Smooth muscle cell of trachea (primary cell): ENCODE measurements around the gene TMA16. TPM values are rescaled to one million over a fixed set of nuclear protein-coding genes. Genes with fewer than 3 reads are reported as not detected.

Experiments
- total RNA-seq: library from RNA; depleted of rRNA; stranded (reverse); fragments of >200 nt; gene quantifications from 2 replicates; pipeline ENCODE4 v1.2.1, GENCODE V29; 2014

Gene TMA16
- 11.7 and 28.2 TPM in 2 replicates for total RNA-seq

DNA sequence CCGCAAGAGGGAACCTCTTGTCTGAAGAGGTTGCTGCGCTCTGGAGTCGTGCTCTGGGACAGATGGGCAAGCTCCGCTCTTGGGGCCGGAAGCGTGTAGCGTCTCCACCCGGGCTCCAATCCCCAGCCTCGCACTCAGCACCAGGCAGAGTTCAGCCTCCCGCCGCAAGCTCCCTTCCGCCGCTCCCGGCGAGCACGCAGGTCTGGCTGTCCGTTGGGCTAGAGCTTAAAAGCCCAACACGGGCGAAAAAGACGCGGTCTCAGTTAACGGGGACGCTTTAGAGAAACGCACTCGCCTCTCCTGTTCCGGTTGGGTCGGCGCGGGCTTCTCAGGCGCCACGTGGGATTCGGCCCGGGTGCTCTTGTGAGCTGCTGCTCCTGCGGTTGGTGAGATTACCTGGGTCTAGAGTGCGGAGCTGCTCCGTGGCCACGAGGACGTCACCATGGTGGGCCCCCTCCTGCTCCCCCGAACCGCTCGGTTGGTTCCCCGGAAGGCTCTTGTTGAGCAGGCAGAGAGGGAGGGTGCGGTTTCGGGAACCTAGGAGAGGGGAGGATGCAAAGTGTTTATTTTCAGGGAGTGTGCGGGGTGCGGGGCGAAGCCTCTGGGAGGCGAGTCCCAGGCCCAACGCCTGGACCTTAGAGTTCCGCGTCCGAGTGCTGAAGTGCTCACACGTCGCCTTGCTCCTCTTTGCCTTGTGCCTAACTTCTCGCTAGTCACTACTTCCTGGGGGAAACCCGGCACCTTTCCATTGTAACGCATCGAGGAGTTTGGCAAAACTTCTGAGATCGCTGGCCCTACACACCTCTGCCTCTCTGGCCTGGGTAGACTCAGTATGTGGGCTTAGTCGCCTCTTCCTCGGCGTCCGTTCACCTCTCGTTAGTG, at the start of gene TMA16:
TSS of gene TMA16 (plus strand) at position 331 of the 882 bp plus-strand sequence. CDS start at position 443, 112 bp downstream.

DNA sequence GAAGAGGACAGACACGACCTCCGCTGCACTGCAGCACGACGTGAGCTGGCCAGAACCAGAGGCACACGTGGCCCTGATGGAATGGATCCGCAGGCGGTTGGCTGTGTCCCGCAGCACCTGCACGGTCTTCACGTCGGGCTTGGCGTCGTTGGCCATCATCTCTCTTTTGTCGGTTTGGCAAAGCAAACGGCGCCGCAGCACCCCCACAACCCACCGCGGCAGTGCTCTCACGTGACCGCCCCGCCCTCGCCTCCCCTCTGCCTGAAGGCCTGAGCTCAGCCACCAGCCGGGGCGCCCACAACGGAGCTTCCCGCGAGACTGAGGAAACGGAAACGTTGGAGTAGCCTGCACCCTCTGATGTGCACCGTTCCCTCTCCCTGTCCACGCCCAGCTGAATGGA, 20.9 kb upstream of the TMA16 start, which contains the start of gene TKTL2:
TSS of gene TKTL2 (minus strand) at position 179 of the 400 bp plus-strand sequence. CDS start at position 159, 20 bp downstream.

Other genes with a start within 250 kb of the TMA16 start
- not detected in 2 replicates for gene NPY1R, start 162.1 kb upstream of the TMA16 start, total RNA-seq
- not detected in 2 replicates for gene NPY5R, start 150.8 kb upstream of the TMA16 start, total RNA-seq
- not detected in 2 replicates for gene TKTL2, start 20.9 kb upstream of the TMA16 start, total RNA-seq